ENCODE results near the gene TRIM34.

- TF ChIP-seq CTCF (IDR thresholded peaks at IDR 0.05): no peak
- no peak for TF ChIP-seq EZH2 (IDR thresholded peaks at IDR 0.05; ENCODE audit: borderline replicate concordance, insufficient read depth, low read depth, low read length, poor library complexity, severe bottlenecking)
Observed at GRCh38 chr11:5639953-5640352, 15.2 kb downstream of the TRIM34 start.
